CD4-positive, alpha-beta T cell treated with Interleukin-4 for 4 hours (primary cell): Measurements from ENCODE around the gene SGMS2.
"Not testable (repeated sequence)": the region's sequence is repeated elsewhere in the genome, so short reads cannot be mapped to it uniquely, and the experiment has no call there.

ENCODE experiments used
- DNase-seq: peaks from one replicate; pipeline ENCODE4 v3.0.0-alpha.2; 2020

SGMS2 gene

DNA sequence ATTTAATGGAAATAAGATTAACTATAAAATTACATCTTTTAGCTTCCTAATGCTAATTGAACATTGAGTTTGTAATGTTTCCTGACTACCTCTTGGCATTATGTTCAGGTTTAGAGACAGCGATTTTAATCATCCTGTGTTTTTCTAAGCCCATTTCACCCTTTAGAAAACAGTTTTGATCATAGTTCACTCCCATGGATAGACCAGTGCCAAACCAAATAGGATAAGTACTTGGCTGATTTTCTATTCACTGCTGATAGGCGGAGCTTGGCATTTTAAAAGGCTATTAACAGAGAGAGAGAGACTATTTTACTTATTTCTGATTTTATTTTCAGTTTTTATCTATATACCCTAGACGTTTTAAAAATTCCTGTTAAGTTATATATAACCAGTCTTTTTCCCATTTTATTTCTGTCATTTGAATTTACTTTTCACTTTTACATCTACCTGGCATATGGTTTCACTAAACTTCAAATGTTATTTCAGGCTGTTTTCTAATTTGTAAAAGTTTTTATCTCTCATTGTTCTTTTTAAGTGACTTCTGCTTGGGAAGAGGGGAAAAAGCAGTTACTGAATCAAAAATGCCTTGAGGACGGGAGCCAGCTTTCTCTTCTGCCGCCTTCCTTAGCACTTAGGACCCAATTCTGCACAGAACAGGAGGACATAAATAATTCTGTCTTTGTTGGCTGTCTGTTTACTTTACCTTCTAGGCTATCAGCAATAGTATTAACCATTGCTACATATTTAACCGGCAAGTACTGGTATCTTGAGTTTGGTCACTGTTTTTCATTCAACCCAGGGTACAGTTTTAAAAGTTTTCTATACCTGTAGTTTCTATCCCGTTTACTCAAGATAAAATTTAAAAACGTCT, 46.4 kb downstream of the SGMS2 start:
- DNase-seq: no peak

DNA sequence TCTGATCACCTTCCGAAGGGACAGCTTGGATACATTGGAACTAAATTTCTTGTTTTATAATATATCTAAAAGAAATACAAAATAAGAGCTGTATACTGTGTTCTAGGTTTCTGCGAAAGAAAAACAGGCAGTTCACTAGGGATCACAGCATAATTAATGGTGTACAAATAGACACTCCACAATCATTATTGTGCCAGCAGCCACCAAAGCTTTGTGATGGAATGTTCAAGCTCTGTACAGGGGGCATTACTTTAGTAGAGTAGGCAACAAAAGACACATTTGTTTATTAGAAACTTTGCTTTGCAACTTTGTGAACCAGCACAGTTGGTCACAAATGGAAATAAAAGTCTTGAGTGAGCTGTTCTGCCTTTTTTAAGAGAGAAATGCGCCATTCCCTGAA, 49.3 kb downstream of the SGMS2 start:
- no peak for DNase-seq

DNA sequence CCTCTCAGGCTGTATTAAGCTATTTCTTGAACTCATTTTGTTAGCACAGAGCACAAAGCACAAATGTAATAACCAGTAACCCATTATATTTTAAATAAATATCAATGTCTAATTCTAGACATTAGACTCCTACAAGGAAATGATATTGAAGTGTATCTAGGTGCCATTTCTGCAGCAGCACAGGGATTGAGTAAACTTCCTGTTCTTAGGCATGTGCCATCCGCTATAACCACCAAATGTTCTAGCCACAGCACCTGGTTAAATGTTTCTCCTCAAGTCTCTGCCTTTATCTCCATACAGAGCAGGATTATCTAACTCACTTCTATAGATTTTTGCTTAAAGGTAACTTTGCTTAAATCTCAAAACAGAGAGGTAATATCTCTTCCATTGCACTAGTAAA, 51.4 kb downstream of the SGMS2 start:
- DNase-seq: no peak

DNA sequence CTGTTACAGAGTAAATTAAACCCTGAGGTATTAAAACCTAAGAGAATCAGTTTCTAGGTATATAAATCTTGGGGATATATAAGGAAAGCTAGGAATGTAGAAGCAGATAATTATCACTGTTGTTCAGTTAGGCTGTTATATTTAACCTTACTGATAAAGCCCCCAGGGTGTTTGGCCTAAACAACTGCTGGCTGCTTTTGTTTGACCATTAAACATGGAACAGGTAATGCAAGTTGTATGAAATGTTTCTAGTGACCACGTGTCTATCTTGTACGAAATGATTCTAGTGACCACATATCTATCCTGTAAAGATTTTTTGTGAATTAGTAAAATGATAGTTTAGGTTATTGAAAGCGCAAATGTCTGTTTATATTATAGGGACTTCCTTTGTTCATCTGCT, 52.6 kb downstream of the SGMS2 start:
- no peak for DNase-seq

DNA sequence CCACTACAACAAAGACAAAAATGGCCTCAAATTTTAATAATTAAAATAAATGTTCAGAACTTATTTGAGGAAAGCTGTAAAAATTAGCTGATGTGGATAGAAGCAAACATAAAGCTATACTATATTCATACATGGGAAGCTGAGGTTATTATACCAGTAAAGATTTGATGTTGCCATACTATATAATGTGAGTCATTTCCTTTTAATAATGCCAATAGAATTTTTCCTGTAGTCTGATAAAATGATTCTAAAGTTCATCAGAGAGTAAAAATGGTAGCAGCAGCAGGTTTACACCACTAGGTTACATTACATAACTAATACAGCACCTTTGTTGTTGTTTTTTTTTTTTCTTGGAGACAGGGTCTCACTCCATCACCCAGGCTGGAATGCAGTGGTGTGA, 61.1 kb downstream of the SGMS2 start:
- no peak for DNase-seq

DNA sequence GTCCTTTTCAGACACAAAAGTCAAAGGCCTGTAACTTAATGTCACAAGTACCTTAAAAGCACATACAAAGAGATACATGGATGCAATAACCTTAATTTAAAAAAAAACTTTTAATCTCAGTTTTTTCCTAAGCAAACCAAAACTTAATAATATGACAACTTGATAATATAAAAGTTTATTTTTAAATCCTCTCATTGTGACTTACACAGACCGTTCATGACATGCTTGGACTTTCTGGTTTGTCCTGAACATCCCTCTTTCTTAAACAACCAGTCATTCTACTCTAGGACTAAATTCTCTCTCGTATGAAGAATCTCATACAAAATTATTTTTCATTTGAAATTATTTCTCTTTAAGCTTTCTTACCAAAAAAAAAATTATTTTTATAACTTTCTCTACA, 63.5 kb downstream of the SGMS2 start:
- no peak for DNase-seq

DNA sequence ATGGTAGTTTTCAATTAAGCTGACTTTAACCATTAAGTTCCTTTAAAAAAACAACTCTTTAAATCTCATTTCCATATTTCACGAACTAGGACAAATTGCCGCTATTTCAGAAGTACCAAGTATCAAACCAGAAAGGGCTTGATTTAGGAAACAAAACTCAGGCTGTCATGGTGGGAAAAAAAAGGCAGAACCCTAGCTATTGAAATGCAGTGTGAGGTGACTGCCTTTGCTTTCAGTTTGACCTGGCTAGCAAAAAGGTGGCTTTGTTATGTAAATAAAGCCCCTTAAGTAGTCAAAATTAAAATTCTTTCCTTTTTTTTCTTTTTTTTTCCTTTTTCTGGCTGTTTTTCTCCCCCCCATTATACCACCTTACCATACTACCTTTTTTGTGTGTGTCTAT, 66.0 kb downstream of the SGMS2 start:
- no peak for DNase-seq

DNA sequence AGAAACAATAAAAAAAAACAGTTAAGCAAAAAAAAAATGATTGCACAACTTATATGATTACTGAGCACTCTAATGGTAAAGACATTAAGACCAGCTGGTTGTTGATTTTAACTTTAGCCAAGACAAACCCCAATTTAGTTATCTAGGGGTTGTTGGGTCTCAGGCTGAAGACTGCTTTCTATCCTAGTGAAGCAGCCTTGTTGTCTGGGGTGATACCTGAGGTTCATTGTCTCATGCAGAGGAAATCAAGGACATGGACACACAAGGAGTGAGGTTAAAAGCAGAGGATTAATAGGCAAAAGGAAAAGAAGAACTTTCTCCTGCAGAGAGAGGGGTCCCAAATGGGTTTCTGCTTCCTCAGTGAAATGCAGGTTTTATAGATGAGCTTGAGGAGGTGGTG, 66.6 kb downstream of the SGMS2 start:
- DNase-seq: no peak

DNA sequence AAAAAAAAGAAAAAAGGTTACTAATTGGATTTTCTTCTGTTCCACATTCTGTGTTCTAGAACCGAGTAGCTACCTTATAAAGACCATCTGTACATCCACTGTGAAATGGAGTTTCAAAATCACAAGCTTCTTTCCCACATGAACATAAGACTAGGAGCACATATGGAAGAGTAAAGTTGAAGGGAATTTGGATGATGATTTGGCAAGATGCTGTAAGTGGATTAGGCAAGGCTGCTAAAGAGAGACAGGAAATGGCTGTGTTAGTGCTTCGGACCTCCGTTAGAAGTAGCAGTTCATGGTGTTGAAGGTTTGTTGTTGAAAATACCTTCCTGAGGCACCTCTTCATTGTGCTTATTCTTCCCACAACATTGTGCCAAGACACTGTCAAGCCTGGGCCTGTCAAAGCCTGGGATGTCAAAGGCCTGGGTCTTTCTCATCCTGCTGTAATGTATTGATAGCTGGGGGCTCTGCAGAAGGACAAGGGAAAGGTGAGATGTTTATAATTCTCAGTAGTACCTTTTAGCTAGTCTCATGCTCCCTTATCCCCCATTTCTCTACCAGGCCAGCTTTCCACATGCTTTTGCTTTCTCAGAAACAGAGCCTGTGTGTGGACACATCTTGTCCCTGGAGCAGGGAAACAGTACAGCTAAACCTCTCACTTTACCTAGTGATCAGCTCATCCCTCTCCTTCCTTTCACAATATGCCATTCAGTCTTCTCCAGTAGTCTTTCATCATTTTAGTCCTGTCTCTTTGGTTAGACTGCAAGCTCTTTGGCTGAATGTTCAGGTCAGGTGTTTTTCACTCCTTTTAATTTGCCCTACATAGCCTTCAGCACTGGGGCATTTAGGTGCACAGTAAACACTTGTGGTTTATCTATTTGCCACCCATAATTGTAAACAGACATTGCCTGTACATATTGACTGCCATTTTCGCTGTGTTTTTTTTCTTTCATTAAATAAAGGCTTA, 68.7 kb downstream of the SGMS2 start:
- no peak for DNase-seq

DNA sequence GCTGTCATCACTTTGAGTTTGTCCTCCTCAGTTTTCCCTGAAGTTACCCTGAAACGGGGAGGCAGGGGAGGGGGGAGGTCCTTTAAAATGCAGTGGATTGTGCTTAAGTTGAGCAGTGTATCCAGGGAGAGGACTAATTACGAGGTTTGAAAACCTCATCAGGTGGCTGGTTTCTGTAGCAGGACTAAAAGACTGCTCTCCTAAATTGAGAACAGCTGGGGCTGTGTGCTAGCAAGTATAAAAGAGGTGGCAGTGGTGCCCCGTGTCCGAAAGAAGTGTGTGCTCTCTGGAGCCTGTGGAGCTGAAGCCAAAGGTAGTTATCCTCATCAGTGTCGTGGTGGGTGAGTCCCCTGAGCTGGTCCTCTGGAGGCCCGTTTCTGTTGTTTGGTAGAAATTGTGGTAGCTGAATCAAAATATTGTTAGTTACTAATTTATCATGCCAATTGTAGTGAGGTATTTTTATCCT, 69.4 kb downstream of the SGMS2 start:
- no peak for DNase-seq

DNA sequence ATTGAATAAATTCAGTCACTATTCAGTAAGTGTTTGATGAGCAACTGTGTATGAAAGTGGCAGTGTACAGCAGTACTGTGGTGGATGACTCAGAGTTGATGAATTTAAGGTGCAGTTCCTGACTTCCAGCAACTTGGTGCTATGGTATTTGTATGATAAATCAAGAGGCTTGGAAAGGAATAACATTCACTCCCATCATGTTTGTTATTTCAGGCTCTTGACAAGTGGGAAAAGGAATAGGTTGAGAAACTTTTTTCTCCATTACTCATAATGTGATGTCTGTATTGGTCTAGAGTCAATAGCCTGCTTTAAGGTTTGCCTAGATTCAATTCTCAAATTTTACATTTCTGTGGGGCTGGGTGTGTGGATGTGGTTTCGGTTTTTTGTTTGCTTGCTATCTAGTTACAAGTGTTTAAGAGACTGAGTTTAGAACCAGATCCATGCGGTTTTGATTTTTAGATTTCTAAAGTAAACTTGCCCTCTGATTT, 71.5 kb downstream of the SGMS2 start:
- no peak for DNase-seq

DNA sequence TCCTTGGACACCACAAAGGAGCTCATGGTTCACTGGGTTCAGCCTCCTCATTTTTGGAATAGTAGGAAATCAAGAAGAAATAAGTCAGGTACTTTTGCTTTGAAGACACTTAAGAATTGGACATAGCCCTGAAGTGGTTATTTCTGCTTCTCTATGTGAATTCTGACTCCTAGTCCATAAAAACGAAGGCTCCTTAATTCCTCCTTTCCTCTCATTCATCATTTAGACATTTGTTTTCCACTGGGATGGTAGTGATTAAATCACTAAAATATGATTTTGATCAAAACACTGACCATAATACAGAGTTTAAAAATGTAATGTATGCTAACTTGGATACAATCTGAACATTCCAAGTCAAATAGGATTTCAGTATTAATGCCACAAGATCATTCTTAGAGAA, 71.9 kb downstream of the SGMS2 start:
- no peak for DNase-seq

DNA sequence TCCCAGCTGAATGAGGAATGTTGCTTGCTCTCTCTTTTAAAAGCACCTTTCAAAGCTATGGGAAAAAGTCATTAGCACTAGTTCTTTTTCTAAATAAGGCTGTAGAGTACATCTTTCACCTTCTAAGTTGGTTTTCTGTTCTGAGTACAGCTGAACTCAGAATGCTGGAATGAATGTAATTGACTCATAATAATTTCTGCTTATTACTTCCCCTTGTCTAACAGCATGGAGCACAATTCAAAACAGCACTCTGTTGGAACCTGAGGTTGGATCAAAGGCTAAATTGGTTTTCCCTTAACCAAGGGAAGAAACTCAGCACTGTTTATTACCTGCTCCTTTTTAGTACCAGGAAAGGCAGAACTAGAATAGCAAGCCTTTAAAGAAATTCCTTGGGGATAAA, 73.1 kb downstream of the SGMS2 start:
- DNase-seq: no peak

DNA sequence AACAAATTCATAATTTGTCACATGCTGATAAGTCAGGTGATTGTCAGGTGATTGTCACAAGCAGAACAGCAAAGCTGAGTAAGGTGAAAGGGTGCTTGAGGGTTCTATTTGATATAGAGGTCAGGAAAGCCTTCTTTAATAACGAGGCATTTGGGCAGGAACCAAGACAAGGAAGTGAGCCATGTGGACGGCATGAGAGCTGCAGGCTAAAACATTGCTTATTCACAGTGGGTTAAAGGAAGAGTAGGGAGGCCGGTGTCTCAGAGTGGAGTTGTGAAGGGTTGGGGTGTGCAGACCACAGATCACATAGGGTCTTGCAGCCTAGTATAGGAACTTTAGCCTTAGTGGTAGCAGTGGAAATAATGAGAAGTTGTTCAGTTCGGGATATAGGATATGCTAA, 75.3 kb downstream of the SGMS2 start:
- DNase-seq: no peak

DNA sequence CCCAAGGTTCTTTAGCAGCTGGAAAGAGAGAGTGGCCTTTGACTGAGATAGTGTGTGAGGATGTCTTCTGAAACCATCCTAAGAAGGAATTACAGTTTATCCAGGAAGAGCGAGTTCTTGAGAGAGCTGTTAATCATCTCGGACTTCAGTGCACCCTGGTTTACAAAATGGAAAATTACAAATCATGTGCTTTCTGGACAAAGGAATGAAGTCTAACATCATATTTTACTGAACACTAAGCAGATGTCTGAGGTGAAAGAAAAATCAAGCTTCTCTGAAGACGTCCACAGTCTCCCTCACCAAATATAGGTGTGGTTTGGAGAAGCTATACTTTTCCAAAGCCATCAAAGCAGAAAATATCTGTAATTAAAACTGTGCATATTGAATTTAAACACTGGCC, 75.8 kb downstream of the SGMS2 start:
- DNase-seq: no peak

DNA sequence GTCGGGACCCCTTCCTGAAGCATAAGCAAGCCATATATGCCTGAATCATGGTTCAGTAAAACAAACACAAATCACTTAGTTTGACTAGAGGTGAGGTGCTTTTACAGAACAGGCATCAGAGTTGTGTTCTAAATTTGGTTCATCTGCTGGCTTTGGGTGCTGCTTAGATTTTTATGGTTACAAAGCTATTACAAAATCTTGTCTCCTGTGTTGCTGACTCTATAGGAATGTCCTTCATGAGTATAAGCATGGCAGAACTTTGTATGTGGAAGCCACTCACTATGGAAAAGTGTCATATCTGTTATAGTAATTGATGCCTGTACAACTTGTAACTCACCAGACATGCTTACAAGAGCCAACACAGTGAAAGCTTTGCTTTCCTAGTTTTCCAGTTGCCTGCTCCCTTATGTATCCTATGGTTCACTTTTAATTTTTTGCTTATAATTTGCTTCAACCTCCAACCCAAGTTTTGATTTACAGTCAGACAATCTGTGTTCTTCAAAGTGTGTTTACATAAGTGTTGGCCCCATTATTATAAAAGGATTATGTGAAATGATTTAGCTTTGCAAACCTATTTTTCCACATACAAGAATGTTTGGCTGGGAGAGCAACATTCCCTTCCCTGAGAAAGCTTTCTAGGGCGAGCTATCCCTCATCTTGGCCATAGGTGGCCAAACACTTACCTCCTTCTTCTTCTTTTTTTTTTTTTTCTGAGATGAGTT, 76.6 kb downstream of the SGMS2 start:
- no peak for DNase-seq

DNA sequence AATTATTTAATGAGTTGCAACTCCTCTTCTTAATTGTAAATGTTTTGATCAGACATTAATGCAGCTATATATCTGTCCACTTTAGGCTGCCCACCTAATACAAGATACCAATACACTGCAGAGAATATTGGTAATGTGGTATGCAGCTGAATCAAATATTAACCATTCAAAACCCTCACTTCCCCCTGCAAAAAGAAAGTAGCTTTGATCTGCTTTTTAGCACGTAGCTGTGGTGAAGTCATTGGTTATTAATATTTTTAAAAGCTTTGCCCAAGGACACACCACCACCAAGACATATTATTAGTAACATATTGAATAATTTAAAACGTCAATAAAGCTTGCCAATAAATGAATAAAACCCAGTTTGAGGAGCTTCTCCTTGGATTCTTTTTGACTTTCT, 78.0 kb downstream of the SGMS2 start:
- DNase-seq: no peak

DNA sequence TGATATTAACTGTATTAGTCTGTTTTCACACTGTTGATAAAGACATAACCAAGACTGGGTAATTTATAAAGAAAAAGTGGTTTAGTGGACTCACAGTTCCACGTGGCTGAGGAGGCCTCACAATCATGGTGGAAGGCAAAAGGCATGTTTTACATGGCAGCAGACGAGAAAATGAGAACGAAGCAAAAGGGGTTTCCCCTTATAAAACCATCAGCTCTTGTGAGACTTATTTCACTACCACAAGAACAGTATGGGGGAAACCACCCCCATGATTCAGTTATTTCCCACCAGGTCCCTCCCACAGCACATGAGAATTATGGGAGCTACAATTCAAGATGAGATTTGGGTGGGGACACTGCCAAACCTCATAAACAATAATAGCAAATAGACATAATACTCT, 80.3 kb downstream of the SGMS2 start:
- DNase-seq: not testable (repeated sequence)

DNA sequence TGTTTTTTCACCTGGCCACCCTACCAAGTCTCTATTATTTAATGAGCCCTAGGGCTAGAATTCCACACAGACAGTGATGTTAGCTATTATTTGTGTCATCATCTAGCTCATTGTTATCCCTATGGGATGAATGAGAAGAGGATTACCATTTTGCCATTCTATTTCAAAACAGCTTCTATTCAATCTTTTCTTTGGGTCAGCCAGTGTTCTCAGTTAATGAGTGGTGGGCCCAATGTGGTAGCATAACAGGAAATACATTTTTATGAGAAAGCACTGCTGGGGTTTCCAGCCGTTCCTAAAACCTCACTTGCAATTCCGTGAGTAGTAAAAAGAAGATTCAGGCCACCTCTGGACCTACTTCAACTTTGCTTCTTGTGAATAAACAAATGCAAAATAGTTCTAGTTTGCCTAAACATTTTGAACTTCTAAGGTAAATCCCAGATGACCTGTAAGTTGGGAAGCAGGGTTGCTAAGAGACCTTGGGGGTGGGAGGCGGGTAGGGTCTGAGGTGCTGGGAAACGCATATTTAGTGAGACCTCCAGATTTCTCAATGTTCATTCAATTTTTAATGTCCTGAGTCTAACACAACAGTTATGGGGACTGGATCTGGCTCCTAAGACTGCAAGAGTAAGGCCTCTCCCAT, 81.8 kb downstream of the SGMS2 start:
- no peak for DNase-seq

DNA sequence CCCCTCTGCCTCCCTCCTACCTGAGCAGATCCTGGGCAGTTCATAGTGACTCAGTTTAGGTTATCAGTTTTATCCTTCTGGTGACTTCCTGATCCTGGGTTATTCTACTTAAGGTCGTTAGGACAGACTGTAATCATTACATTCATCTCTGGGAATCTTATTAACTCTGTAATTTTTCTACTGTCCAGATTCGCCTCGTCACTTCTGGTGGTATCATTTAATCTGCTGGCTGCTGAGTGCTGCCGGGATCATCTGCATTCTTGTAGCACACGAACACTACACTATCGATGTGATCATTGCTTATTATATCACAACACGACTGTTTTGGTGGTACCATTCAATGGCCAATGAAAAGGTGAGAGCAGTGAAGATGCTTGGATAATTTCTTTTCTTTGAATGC, 83.6 kb downstream of the SGMS2 start:
- no peak for DNase-seq

DNA sequence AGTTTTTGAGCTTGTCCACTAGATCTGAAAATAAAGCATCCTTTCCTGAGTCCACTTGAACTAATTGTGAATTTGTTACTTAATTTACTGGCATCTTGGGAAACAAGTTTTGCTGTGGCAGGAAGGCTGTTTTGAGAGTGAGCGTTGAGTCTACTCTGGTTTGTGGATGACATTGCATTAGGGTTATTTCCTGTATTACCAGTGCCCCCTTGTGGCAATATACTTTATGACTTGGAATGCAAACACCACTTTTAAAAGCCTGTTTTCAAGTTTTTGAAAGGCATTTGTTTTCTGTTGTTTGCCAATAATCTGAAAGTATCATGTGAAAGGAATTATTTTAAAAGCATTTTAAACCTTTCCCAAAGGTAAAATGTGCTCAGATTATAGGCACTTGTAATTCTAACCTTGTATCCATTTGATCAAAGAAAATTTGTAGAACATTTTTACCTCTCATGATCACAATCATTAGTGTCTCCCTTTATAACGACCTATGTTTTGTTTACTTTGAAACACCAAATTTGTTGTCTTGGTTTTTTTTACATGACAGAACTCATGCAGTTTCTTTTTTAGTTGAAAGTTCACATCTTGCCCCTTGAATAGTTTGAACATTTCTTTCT, 88.7 kb downstream of the SGMS2 start:
- DNase-seq: peak; percentile 71

DNA sequence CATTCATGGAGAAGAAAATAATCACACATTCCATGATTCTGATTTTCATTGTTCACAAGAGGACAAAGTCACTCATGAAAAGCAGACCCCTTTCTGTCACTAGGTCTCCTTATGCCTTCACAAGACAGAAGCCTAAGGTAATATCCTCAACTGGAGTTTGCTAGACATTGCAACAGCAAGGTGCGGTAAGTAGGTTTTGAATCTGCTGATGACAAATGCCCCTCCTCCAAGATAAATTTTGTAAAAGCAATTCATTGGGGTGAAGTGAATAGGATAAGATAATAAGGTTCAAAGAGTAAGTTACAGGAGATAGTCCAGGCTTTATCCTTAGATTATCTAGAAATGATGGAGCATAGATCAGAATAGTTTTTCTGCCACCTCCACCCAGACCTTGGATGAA, 90.5 kb downstream of the SGMS2 start:
- no peak for DNase-seq
